HG03469 (cell line): ENCODE measurements around the gene RBMS3.
"Not testable (repeated sequence)": the region's sequence is repeated elsewhere in the genome, so short reads cannot be mapped to it uniquely, and the experiment has no call there.

Source experiments
- ATAC-seq: cut with Tn5 transposase; IDR thresholded peaks from one replicate; pipeline ENCODE4 v1.9.1; 2021; ENCODE audit warnings: mild to moderate bottlenecking, moderate library complexity, moderate number of reproducible peaks; ENCODE audit not compliant: unreplicated experiment

The RBMS3 gene

DNA sequence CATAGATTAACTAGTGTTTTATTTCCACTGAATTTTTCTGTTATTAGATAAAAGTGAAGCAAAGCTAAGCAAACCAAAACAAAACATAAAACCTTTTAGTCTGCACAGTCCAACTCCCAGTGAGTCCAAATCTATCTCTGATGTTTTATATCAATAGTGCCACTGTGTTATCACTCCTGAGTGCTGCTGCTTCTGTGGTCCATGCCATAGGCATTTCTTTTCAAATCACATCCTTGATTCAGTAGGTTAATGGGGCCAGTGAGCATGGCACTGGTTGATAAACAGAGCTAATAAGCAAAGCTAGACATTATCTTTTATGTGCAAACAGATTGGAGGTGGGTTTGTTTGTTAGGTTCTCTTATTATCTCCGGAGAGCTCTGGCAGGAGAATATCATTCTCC, 30.0 kb downstream of the RBMS3 start:
- ATAC-seq, result no peak

- no peak for ATAC-seq
These were observed 30.9 kb downstream of the RBMS3 start for GRCh38 chr3:29311795-29312194.

DNA sequence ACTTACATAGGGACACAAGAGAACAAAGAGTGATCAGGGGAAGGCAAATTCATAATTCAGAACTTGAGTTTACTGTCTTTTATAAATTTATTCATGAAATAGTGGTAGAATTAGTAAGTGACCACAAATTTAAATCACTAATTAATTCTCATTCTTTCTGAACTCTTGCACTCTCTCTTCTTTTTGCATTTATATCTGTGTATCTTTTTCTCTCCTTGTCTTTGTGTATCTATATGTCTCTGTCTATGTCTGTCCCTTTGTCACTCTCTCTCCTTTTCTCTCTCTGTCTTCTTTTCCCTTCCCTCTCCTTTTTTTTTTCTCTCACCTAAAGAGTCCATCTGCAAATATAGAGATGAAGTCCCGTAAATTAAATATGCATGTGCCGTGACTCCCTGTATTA, 31.5 kb downstream of the RBMS3 start:
- ATAC-seq, result no peak

- ATAC-seq, result no peak
These were observed 32.1 kb downstream of the RBMS3 start for GRCh38 chr3:29312960-29313452.

- no peak for ATAC-seq
These were observed 33.3 kb downstream of the RBMS3 start for GRCh38 chr3:29313981-29314726.

DNA sequence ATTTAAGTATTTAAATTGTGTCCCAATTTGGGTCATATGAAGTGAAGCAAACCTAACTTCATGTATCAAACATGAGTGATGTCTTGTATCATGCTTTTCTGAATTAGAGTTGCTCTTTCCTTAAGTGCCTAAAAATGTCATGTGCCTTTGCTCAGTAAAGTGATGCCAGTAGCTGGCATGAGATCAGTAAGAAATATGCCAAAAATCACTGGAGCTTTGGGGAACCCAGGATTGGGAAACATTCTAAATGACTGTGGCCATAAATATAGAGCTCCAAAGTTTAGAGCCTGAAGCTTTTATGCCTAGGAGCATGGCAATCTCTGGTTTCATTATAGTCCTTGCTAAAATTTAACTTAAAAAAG, 33.8 kb downstream of the RBMS3 start:
- ATAC-seq, result no peak

GRCh38 chr3:29317659-29318173, 36.8 kb downstream of the RBMS3 start:
- no peak for ATAC-seq

GRCh38 chr3:29318251-29318650, 37.4 kb downstream of the RBMS3 start:
- no peak for ATAC-seq

DNA sequence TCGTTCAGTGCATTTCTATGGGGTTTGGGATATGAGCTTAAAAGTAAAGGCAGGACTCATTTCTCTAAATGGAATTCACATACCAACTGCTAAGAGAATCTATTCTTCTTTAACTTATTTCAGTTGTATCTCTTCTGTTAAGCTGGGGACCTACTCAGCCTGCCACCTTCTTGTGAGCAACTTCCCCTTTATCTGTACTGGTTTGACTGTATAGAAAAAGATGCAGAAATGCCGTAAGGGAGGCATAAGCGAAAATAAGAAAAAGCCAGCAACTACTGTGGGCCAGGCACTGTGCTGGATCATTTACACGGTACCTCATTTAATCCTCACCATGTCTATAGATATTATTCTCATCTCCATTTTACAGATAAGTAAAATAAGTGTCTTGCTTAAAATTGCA, 38.4 kb downstream of the RBMS3 start:
- ATAC-seq, result peak; percentile 87

- ATAC-seq, result no peak
These were observed 38.9 kb downstream of the RBMS3 start for GRCh38 chr3:29319798-29320197.

DNA sequence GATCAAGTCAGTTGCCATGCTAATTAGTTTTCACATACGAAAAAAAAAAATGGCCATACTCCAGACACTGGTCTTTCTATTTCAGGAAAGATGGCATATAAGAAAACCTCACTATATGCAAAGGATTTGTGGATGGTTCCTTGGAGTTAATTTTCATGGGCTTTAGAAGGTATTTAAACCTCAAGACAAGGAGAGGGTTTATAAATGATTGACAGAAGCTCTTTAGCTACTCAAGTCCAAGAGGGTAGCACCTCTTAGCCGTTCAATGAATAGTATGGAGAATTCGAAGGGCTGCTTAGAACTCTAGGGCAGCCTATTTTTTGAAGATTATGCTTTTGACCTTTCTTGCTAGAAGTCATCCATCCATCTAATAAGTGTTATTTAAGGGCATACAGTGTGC, 41.7 kb downstream of the RBMS3 start:
- no peak for ATAC-seq

- ATAC-seq, result peak; percentile 90
These were observed 43.3 kb downstream of the RBMS3 start for GRCh38 chr3:29324180-29324651.

DNA sequence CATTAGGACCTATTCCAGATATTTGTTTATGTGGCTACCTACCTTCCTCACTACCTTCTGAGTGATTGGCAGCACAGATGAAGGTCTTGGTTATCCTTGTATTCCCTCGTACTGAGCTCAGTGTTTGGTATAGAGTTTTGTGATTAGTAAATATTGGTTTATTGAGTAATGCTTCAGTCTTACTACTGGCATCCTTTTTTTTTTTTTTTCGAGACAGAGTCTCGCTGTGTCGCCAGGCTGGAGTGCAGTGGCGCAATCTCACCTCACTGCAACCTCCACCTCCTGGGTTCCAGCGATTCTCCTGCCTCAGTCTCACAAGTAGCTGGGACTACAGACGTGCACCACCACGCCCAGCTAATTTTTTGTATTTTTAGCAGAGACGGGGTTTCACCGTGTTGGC, 45.7 kb downstream of the RBMS3 start:
- not testable (repeated sequence) for ATAC-seq

GRCh38 chr3:29329986-29330890, 49.4 kb downstream of the RBMS3 start:
- no peak for ATAC-seq

GRCh38 chr3:29331035-29331434, 50.2 kb downstream of the RBMS3 start:
- no peak for ATAC-seq

DNA sequence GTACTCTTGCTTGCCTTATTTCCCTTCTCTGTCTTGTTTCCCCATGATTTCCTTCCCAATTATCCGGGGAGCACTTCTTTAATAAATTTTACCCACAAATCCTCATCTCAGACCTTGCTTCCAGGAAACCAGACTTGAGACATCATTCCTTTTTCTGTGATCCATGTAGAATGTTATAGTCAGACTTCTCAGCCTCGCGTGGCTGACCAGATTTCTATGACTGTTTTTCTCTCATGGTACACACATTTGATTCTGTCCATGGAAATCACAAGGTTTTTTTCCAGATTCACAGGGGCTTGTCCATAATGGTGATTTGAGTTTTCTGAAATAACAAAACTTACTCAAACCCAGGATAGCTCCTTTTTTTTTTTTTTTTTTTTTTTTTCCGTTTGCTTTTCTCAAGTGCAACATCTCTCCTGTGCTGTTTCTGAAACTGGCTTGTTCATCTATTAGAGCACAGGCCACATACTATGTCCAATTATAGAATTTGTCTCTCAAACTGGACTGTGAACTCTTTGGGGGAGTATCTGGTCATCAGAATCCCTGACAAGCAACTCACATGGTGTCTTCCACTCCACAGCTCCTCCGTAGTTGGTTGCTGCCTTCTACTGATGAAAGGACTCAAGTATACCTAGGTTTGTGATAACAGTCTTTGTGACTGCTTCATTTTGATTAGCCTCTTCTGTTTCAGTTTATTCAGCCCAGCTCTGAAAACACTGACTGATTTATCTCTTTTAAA, 50.8 kb downstream of the RBMS3 start:
- no peak for ATAC-seq

DNA sequence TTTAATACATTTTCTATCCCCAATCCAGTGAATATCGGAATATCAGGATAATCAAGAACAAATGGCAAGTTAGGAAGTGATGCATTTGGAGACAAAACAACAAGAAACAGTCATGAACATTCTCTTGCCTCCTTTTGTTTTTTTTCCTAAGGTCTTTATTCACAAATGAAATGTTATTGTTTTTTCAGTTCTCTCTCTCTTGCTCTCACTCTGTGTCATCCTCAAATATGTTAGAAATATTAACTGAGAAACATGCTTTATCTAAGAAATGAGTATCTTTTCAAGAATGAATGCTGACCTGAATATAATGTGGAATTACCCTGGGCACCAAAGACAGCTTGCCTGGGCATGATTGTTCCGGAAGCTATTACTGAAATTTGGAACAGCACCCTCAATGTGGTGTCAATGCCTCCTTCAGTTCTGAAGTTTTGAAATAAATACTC, 51.3 kb downstream of the RBMS3 start:
- no peak for ATAC-seq

DNA sequence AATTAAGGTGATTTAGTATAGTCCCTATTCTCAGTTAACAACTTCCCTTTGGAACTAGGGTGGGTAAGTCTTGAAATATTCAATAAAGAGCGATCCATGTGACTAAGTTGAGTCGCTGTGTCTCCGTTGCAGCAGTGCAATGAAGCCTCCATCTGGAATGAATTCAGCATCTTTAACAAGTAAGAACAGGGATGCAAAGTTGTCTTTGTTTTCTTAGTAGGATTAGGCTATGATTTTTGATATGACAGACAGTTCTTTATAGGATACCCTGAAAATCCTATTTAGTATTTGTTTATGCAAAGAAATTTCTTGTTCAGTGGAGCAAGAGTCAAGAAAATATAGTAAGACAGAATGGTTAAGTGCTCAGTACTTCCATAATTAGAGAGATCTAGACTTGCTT, 52.7 kb downstream of the RBMS3 start:
- no peak for ATAC-seq

- no peak for ATAC-seq
These were observed 53.8 kb downstream of the RBMS3 start for GRCh38 chr3:29334706-29335105.

- no peak for ATAC-seq
These were observed 54.6 kb downstream of the RBMS3 start for GRCh38 chr3:29335438-29335837.

DNA sequence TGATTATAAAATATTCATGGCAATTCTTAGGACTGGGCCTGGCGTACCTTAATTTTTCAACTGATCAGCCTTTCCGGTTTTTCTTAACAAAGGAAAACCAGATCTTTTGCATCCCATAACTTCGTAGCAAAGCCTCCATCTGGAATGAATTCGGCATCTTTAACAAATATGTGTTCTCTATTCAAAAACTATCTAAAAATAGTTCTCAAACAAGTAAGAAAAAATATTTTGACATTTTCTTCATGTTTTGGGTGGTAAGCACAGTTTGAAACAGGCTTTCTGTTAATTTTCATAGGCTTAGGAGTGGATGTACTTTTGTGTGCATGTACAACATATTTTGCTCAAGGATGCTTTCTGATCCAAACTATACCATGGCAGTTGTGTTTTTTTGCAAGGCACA, 55.1 kb downstream of the RBMS3 start:
- ATAC-seq, result no peak
